GM04504 (cell line): ENCODE data around the gene ACKR3.

Experiments used
- DNase-seq: peaks from one replicate; pipeline ENCODE4 v3.0.0-alpha.2; 2012; ENCODE audit warnings: low read depth

Gene ACKR3

GRCh38 chr2:236570081-236570868 lies 650 bp downstream of the ACKR3 start:
- no peak for DNase-seq

- no peak for DNase-seq
These were observed 1.5 kb downstream of the ACKR3 start for GRCh38 chr2:236571145-236571544.

GRCh38 chr2:236572482-236572881 lies 2.9 kb downstream of the ACKR3 start:
- no peak for DNase-seq

GRCh38 chr2:236573066-236573929 lies 3.7 kb downstream of the ACKR3 start:
- no peak for DNase-seq

- no peak for DNase-seq
These were observed 4.4 kb downstream of the ACKR3 start for GRCh38 chr2:236574000-236574399.

- DNase-seq, result no peak
These were observed 5.0 kb downstream of the ACKR3 start for GRCh38 chr2:236574424-236575145.

GRCh38 chr2:236575510-236575909 lies 5.9 kb downstream of the ACKR3 start:
- no peak for DNase-seq

GRCh38 chr2:236576087-236576486 lies 6.5 kb downstream of the ACKR3 start:
- no peak for DNase-seq

- no peak for DNase-seq
These were observed 7.3 kb downstream of the ACKR3 start for GRCh38 chr2:236576953-236577352.

GRCh38 chr2:236577481-236578410 lies 8.1 kb downstream of the ACKR3 start:
- DNase-seq, result no peak

GRCh38 chr2:236578411-236578846 lies 8.8 kb downstream of the ACKR3 start:
- DNase-seq, result no peak

- DNase-seq, result no peak
These were observed 9.6 kb downstream of the ACKR3 start for GRCh38 chr2:236579048-236579745.

- no peak for DNase-seq
These were observed 10.2 kb downstream of the ACKR3 start for GRCh38 chr2:236579746-236580315.

- no peak for DNase-seq
These were observed 11.2 kb downstream of the ACKR3 start for GRCh38 chr2:236580746-236581355.

- no peak for DNase-seq
These were observed 11.9 kb downstream of the ACKR3 start for GRCh38 chr2:236581546-236581945.

GRCh38 chr2:236582968-236583367 lies 13.3 kb downstream of the ACKR3 start:
- DNase-seq, result no peak

- DNase-seq, result no peak
These were observed 14.1 kb downstream of the ACKR3 start for GRCh38 chr2:236583621-236584203.

GRCh38 chr2:236584521-236585384 lies 15.1 kb downstream of the ACKR3 start:
- DNase-seq, result no peak

GRCh38 chr2:236585966-236586365 lies 16.3 kb downstream of the ACKR3 start:
- DNase-seq, result no peak
